SK-N-SH (cell line): Measurements from ENCODE around the gene CRYBG1. TPM values are rescaled to one million over a fixed set of nuclear protein-coding genes. Genes with fewer than 3 reads are reported as not detected.
A peak's percentile ranks its signal among the peaks of the same experiment; 100 is the strongest.

Source experiments
- CTCF ChIA-PET: fragments of 300-600, 350-600 bp; formaldehyde crosslinking; extraction: SDS; loops from one replicate; lab custom pipeline; 2021; lab: Yijun Ruan, JAX
- POLR2A ChIA-PET: fragments of 350-600 bp; sonication (Branson Sonifier 250); formaldehyde crosslinking; extraction: SDS; loops from one replicate; lab custom pipeline; 2020; ENCODE audit warnings: antibody characterized with exemption, inconsistent platforms; lab: Yijun Ruan, JAX
- DNase-seq: peaks from one replicate; pipeline ENCODE4 v3.0.0; 2012
- H2AFZ ChIP-seq: fragments of 200-600 bp; sonication (generic); 2 replicates; pipeline ENCODE4 v1.8.1; 2016; ENCODE audit warnings: antibody characterized with exemption, mild to moderate bottlenecking, low read depth
- H3F3A ChIP-seq: fragments of 200-600 bp; sonication (generic); replicated peaks from 2 replicates; pipeline ENCODE3; 2016; ENCODE audit warnings: antibody characterized with exemption, mild to moderate bottlenecking; ENCODE audit not compliant: insufficient read depth
- H3K27ac ChIP-seq, 2 experiments: fragments of 200-500 bp in 1 of 2; fragments of 200-600 bp in 1 of 2; sonication (Bioruptor generic) in 1 of 2; sonication (generic), shearing (Covaris generic) in 1 of 2; 2 replicates each; pipeline versions ENCODE4 v1.5.1 to v1.6.1; 2014 to 2016; ENCODE audit warnings: low read depth in 2 of 2, inconsistent platforms in 1 of 2, low read length in 1 of 2, mild to moderate bottlenecking in 1 of 2, mixed read lengths in 1 of 2
- H3K27me3 ChIP-seq: fragments of 200-600 bp; sonication (generic), shearing (Covaris generic); 2 replicates; pipeline ENCODE4 v1.6.1; 2016; ENCODE audit warnings: mixed run types; ENCODE audit not compliant: insufficient read depth
- H3K36me3 ChIP-seq, 2 experiments: fragments of 200-500 bp in 1 of 2; fragments of 200-600 bp in 1 of 2; sonication (Bioruptor generic) in 1 of 2; sonication (generic) in 1 of 2; replicated peaks in 1 of 2; 2 replicates each; pipeline versions ENCODE3 to v1.5.1; 2014 to 2016; ENCODE audit warnings: low read length in 1 of 2, mild to moderate bottlenecking in 1 of 2; ENCODE audit not compliant: insufficient read depth in 2 of 2, control insufficient read depth in 1 of 2
- H3K4me1 ChIP-seq, 2 experiments: fragments of 200-500 bp in 1 of 2; fragments of 200-600 bp in 1 of 2; sonication (Bioruptor generic) in 1 of 2; sonication (generic), shearing (Covaris generic) in 1 of 2; 2 replicates each; pipeline versions ENCODE4 v1.5.1 to v1.6.1; 2014 to 2016; ENCODE audit warnings: low read depth in 1 of 2, low read length in 1 of 2, mixed run types in 1 of 2; ENCODE audit not compliant: insufficient read depth in 2 of 2, control insufficient read depth in 1 of 2
- H3K4me2 ChIP-seq: fragments of 200-600 bp; sonication (generic), shearing (Covaris generic); 2 replicates; pipeline ENCODE4 v1.6.1; 2017; ENCODE audit warnings: mixed run types
- H3K4me3 ChIP-seq, 2 experiments: fragments of 200-500 bp in 1 of 2; fragments of 200-600 bp in 1 of 2; sonication (Bioruptor generic) in 1 of 2; sonication (generic), shearing (Covaris generic) in 1 of 2; 2 replicates each; pipeline versions ENCODE4 v1.5.1 to v1.8.1; 2014 to 2016; ENCODE audit warnings: low read depth in 2 of 2, inconsistent platforms in 1 of 2, low read length in 1 of 2, mild to moderate bottlenecking in 1 of 2, mixed read lengths in 1 of 2, moderate library complexity in 1 of 2
- H3K79me2 ChIP-seq: fragments of 200-600 bp; sonication (generic); 2 replicates; pipeline ENCODE4 v1.8.1; 2017; ENCODE audit warnings: mild to moderate bottlenecking; ENCODE audit not compliant: insufficient read depth
- H3K9ac ChIP-seq: fragments of 200-600 bp; sonication (generic); 2 replicates; pipeline ENCODE4 v1.6.1; 2017; ENCODE audit warnings: mixed run types
- H3K9me2 ChIP-seq: fragments of 200-600 bp; sonication (generic); 2 replicates; pipeline ENCODE4 v1.6.1; 2017; ENCODE audit warnings: mixed run types
- H3K9me3 ChIP-seq: fragments of 200-600 bp; sonication (generic); 2 replicates; pipeline ENCODE4 v1.6.1; 2017; ENCODE audit warnings: mixed run types, mild to moderate bottlenecking, moderate library complexity
- H4K20me1 ChIP-seq: fragments of 200-600 bp; sonication (generic); 2 replicates; pipeline ENCODE4 v1.6.1; 2017; ENCODE audit warnings: mild to moderate bottlenecking, mixed run types; ENCODE audit not compliant: insufficient read depth
- CHD2 ChIP-seq: fragments of 150-350 bp; IDR thresholded peaks from 2 replicates; pipeline ENCODE4 v1.6.1; 2018; ENCODE audit warnings: low read length; ENCODE audit not compliant: partially characterized antibody
- FOSL2 ChIP-seq: IDR thresholded peaks from 2 replicates; pipeline ENCODE4 v1.4.0; 2012; ENCODE audit warnings: low read depth, mild to moderate bottlenecking, moderate library complexity, borderline replicate concordance
- FOXJ3 ChIP-seq: sonication (generic); formaldehyde crosslinking; IDR thresholded peaks from 2 replicates; pipeline ENCODE4 v1.5.1; 2020; ENCODE audit warnings: mild to moderate bottlenecking, missing genetic modification reagents
- FOXM1 ChIP-seq: IDR thresholded peaks from 2 replicates; pipeline ENCODE4 v1.4.0; 2012; ENCODE audit warnings: low read depth, mild to moderate bottlenecking
- JUND ChIP-seq: IDR thresholded peaks from 2 replicates; pipeline ENCODE4 v1.4.0; 2012
- MEF2A ChIP-seq: IDR thresholded peaks from 2 replicates; pipeline ENCODE4 v1.4.0; 2012; ENCODE audit warnings: low read depth, borderline replicate concordance
- NRF1 ChIP-seq: IDR thresholded peaks from 2 replicates; pipeline ENCODE4 v1.6.1; 2012; ENCODE audit warnings: low read depth, mild to moderate bottlenecking, low read length
- POLR2AphosphoS5 ChIP-seq: IDR thresholded peaks from 2 replicates; pipeline ENCODE4 v1.6.1; 2012; ENCODE audit warnings: low read depth, low read length
- RFX5 ChIP-seq: IDR thresholded peaks from 2 replicates; pipeline ENCODE4 v1.6.1; 2012; ENCODE audit warnings: mild to moderate bottlenecking, improper control_type of control experiment, low read length
- SIN3A ChIP-seq: IDR thresholded peaks from 2 replicates; pipeline ENCODE4 v1.6.1; 2012; ENCODE audit warnings: low read depth, mild to moderate bottlenecking, low read length, moderate library complexity, borderline replicate concordance
- SMC3 ChIP-seq: IDR thresholded peaks from 2 replicates; pipeline ENCODE4 v1.6.1; 2012; ENCODE audit warnings: low read depth, low read length, improper control_type of control experiment
- TAF1 ChIP-seq: IDR thresholded peaks from 2 replicates; pipeline ENCODE4 v1.6.1; 2012; ENCODE audit warnings: low read depth, mild to moderate bottlenecking, low read length, moderate library complexity, borderline replicate concordance
- TCF12 ChIP-seq: IDR thresholded peaks from 2 replicates; pipeline ENCODE4 v1.4.0; 2012
- TEAD4 ChIP-seq: IDR thresholded peaks from 2 replicates; pipeline ENCODE4 v1.4.0; 2012; ENCODE audit warnings: mild to moderate bottlenecking, borderline replicate concordance; ENCODE audit not compliant: insufficient read depth
- YY1 ChIP-seq: IDR thresholded peaks from 2 replicates; pipeline ENCODE4 v1.4.0; 2012; ENCODE audit warnings: low read depth, mild to moderate bottlenecking
- whole genome bisulfite sequencing: methylation state at CpG from one replicate; pipeline ENCODE4 v1.1.6; 2017; ENCODE audit warnings: low lambda C conversion rate; 5-methylcytosine and 5-hydroxymethylcytosine counted together
- polyA plus RNA-seq, 3 experiments: library from polyadenylated mRNA; depleted of rRNA; stranded (reverse); fragments of >200 nt; gene quantifications; 2 replicates each; pipeline ENCODE4 v1.2.3, GENCODE V29; 2012
- TF ChIP-seq, protein P1 (sequence below): IDR thresholded peaks from 2 replicates; pipeline ENCODE4; 2012
- TF ChIP-seq, protein P2 (sequence below): IDR thresholded peaks from 2 replicates; pipeline ENCODE4 v1.6.1; 2012; ENCODE audit warnings: mild to moderate bottlenecking, low read depth, low read length, moderate library complexity
- TF ChIP-seq, protein P3 (sequence below): IDR thresholded peaks from 2 replicates; pipeline ENCODE4 v1.4.0; 2012; ENCODE audit warnings: low read depth
- TF ChIP-seq, protein P4 (sequence below): IDR thresholded peaks from 2 replicates; pipeline ENCODE4 v1.4.0; 2012; ENCODE audit warnings: low read depth, borderline replicate concordance

Gene CRYBG1
- polyA plus RNA-seq, 1 of the 3 experiments (the other 2 are of a cell fraction) = 13.8 TPM

DNA sequence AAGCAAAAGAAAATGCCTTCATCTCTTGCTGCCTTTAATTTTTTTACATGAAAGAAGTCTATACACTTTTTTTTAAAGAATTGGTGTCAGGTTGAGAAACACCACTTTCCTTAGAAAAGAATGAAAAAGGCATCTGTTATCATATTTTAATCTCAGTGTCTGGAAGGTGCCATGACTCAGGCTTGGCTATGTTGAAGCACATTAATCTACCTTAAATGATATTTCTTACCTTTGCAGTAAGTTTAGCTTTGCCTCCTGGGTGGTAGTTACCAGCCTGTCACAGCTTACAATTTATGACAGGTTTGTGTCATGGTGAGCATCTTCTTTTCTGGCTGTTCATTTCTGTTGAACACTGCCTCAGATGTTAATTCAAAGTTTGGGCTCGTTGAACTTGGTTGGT lies 173.5 kb downstream of the CRYBG1 start (continued):
- TF ChIP-seq FOXJ3 (CRISPR knock-in tag) (no peak), TAF1 (no peak), MEF2A (no peak), TEAD4 (no peak), FOSL2 (no peak), JUND (peak; percentile 32; the same call in 1 of the 2 replicates)
- TF ChIP-seq, protein P1, sequence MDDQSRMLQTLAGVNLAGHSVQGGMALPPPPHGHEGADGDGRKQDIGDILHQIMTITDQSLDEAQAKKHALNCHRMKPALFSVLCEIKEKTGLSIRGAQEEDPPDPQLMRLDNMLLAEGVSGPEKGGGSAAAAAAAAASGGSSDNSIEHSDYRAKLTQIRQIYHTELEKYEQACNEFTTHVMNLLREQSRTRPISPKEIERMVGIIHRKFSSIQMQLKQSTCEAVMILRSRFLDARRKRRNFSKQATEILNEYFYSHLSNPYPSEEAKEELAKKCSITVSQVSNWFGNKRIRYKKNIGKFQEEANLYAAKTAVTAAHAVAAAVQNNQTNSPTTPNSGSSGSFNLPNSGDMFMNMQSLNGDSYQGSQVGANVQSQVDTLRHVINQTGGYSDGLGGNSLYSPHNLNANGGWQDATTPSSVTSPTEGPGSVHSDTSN = peak; percentile 56

DNA sequence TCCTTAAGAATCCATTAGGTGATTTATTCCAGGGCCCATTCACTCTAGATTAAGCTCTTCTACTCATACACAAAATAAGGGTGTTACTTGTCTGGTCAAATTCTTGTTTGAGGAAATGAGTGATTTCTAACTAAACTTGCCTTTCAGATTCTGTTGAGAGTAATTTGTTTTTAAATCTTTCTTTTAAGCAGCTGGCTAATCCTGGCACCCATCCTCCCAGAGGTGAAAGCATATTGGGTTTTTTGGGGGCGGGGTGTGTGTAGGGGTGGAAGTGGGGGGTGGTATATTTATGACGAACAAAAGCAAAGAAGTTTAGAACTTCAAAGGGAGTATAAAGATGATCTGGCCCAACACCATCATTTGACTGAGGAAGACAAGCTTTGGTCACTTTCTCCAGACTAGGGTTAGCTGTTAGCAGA lies 174.1 kb downstream of the CRYBG1 start:
- Histone ChIP-seq H3K4me1 (peaks cover 0 to 29% of the 10 kb centered on the region in 2 experiments), H3F3A (peaks cover 37% of the 10 kb centered on the region), H3K36me3 (peaks cover 7 to 34% of the 10 kb centered on the region in 2 experiments), H3K27me3 (no peaks in the 10 kb centered on the region), H3K9ac (no peak overlapping the region), H3K4me2 (no peak overlapping the region), H3K9me3 (no peaks in the 10 kb centered on the region), H4K20me1 (no peaks in the 10 kb centered on the region), H3K27ac (peak overlapping the region in 1 of 2 experiments; percentile 93; a peak in 3 of 4 replicates), H2AFZ (no peak overlapping the region), H3K79me2 (peaks cover 6% of the 10 kb centered on the region), H3K4me3 (no peak overlapping the region), H3K9me2 (no peaks in the 10 kb centered on the region)
- TF ChIP-seq, protein P2, sequence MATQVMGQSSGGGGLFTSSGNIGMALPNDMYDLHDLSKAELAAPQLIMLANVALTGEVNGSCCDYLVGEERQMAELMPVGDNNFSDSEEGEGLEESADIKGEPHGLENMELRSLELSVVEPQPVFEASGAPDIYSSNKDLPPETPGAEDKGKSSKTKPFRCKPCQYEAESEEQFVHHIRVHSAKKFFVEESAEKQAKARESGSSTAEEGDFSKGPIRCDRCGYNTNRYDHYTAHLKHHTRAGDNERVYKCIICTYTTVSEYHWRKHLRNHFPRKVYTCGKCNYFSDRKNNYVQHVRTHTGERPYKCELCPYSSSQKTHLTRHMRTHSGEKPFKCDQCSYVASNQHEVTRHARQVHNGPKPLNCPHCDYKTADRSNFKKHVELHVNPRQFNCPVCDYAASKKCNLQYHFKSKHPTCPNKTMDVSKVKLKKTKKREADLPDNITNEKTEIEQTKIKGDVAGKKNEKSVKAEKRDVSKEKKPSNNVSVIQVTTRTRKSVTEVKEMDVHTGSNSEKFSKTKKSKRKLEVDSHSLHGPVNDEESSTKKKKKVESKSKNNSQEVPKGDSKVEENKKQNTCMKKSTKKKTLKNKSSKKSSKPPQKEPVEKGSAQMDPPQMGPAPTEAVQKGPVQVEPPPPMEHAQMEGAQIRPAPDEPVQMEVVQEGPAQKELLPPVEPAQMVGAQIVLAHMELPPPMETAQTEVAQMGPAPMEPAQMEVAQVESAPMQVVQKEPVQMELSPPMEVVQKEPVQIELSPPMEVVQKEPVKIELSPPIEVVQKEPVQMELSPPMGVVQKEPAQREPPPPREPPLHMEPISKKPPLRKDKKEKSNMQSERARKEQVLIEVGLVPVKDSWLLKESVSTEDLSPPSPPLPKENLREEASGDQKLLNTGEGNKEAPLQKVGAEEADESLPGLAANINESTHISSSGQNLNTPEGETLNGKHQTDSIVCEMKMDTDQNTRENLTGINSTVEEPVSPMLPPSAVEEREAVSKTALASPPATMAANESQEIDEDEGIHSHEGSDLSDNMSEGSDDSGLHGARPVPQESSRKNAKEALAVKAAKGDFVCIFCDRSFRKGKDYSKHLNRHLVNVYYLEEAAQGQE = no peak
- no peak for TF ChIP-seq NRF1
- TF ChIP-seq, protein P3, sequence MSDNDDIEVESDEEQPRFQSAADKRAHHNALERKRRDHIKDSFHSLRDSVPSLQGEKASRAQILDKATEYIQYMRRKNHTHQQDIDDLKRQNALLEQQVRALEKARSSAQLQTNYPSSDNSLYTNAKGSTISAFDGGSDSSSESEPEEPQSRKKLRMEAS = no peak
- TF ChIP-seq FOXM1 = no peak
- no peak for TF ChIP-seq TEAD4
- no peak for TF ChIP-seq CHD2
- TF ChIP-seq, protein P4, sequence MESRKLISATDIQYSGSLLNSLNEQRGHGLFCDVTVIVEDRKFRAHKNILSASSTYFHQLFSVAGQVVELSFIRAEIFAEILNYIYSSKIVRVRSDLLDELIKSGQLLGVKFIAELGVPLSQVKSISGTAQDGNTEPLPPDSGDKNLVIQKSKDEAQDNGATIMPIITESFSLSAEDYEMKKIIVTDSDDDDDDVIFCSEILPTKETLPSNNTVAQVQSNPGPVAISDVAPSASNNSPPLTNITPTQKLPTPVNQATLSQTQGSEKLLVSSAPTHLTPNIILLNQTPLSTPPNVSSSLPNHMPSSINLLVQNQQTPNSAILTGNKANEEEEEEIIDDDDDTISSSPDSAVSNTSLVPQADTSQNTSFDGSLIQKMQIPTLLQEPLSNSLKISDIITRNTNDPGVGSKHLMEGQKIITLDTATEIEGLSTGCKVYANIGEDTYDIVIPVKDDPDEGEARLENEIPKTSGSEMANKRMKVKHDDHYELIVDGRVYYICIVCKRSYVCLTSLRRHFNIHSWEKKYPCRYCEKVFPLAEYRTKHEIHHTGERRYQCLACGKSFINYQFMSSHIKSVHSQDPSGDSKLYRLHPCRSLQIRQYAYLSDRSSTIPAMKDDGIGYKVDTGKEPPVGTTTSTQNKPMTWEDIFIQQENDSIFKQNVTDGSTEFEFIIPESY = no peak
- TF ChIP-seq POLR2AphosphoS5 = no peak
- no peak for TF ChIP-seq SIN3A
- TF ChIP-seq RFX5 = no peak
- TF ChIP-seq YY1 = no peak
- no peak for TF ChIP-seq SMC3
- TF ChIP-seq, protein P1 = no peak
- no peak for TF ChIP-seq TCF12
- ChIA-PET POLR2A (no interaction called here), CTCF (no interaction called here)
- DNase-seq = no peak
- WGBS = 39% methylated on average over 2 of the region's 2 CpGs
